CD14-positive monocyte (primary cell): ENCODE data around the gene CTDNEP1. TPM values are rescaled to one million over a fixed set of nuclear protein-coding genes. Genes with fewer than 3 reads are reported as not detected.

Experiments
- DNase-seq, 3 donors: peaks; one replicate each; pipeline ENCODE4 v3.0.0-alpha.2; 2011 to 2022
- H2AFZ ChIP-seq: 2 replicates; pipeline ENCODE4 v1.6.0; 2012; ENCODE audit warnings: mild to moderate bottlenecking, low read depth, low read length, inconsistent platforms; ENCODE audit not compliant: insufficient read depth, poor library complexity, severe bottlenecking
- H3K27ac ChIP-seq, 2 donors: 1 replicate in 1 of 2; 2 replicates in 1 of 2; pipeline ENCODE4 v1.5.1; 2012 to 2013; ENCODE audit warnings: low read length in 2 of 2, control low read depth in 1 of 2, inconsistent platforms in 1 of 2, low read depth in 1 of 2, mild to moderate bottlenecking in 1 of 2
- H3K27me3 ChIP-seq, 2 donors: one replicate each; pipeline versions ENCODE4 v1.6.0 to v1.6.1; 2011 to 2013; ENCODE audit warnings: low read length in 2 of 2; ENCODE audit not compliant: control insufficient read depth in 2 of 2, insufficient read depth in 2 of 2
- H3K36me3 ChIP-seq, 2 donors: replicated peaks in 1 of 2; 1 replicate in 1 of 2; 2 replicates in 1 of 2; pipeline versions ENCODE4 v1.5.1 to v1.6.1; 2012 to 2013; ENCODE audit warnings: low read length in 2 of 2, control low read depth in 1 of 2, inconsistent platforms in 1 of 2, mild to moderate bottlenecking in 1 of 2; ENCODE audit not compliant: insufficient read depth in 2 of 2, control insufficient read depth in 1 of 2
- H3K4me1 ChIP-seq, 2 donors: 1 replicate in 1 of 2; 2 replicates in 1 of 2; pipeline versions ENCODE4 v1.5.1 to v1.6.1; 2012 to 2013; ENCODE audit warnings: low read length in 2 of 2, control low read depth in 1 of 2, inconsistent platforms in 1 of 2, mild to moderate bottlenecking in 1 of 2, moderate library complexity in 1 of 2; ENCODE audit not compliant: insufficient read depth in 2 of 2, control insufficient read depth in 1 of 2
- H3K4me2 ChIP-seq: replicated peaks from 2 replicates; pipeline ENCODE3; 2012; ENCODE audit warnings: low read length, moderate library complexity, mild to moderate bottlenecking; ENCODE audit not compliant: poor library complexity, severe bottlenecking; ENCODE audit errors: extremely low read depth
- H3K4me3 ChIP-seq, 3 experiments: fragments of 200-600 bp in 1 of 3; sonication (generic) in 1 of 3; replicated peaks in 1 of 3; 1 replicate in 2 of 3; 2 replicates in 1 of 3; pipeline ENCODE4 v1.5.1; 2011 to 2013; ENCODE audit warnings: low read length in 3 of 3, mild to moderate bottlenecking in 3 of 3, control low read depth in 2 of 3, low read depth in 2 of 3, inconsistent platforms in 1 of 3, moderate library complexity in 1 of 3
- H3K79me2 ChIP-seq: 2 replicates; pipeline ENCODE4 v1.6.0; 2012; ENCODE audit warnings: mild to moderate bottlenecking, control low read depth, inconsistent platforms, low read length, moderate library complexity; ENCODE audit not compliant: insufficient read depth
- H3K9ac ChIP-seq: 2 replicates; pipeline ENCODE4 v1.6.0; 2017; ENCODE audit warnings: low read length, mild to moderate bottlenecking; ENCODE audit not compliant: insufficient read depth, poor library complexity, severe bottlenecking
- H3K9me3 ChIP-seq, 2 donors: replicated peaks in 1 of 2; 1 replicate in 1 of 2; 2 replicates in 1 of 2; pipeline versions ENCODE4 v1.5.1 to v1.6.1; 2012 to 2013; ENCODE audit warnings: low read length in 2 of 2, control low read depth in 1 of 2; ENCODE audit not compliant: control insufficient read depth in 1 of 2, insufficient read depth in 1 of 2
- H4K20me1 ChIP-seq: 2 replicates; pipeline ENCODE4 v1.6.0; 2012; ENCODE audit warnings: mild to moderate bottlenecking, low read length, control low read depth, moderate library complexity; ENCODE audit not compliant: insufficient read depth
- H3K27ac Mint-ChIP-seq, 7 donors: one replicate each; pipeline ENCODE4 v1.8.0; 2020; ENCODE audit warnings: mild to moderate bottlenecking in 7 of 7, mixed read lengths in 7 of 7, moderate library complexity in 6 of 7, inconsistent platforms in 2 of 7
- H3K27me3 Mint-ChIP-seq, 3 donors: one replicate each; pipeline ENCODE4 v1.8.0; 2021 to 2022; ENCODE audit warnings: low read depth in 3 of 3, mild to moderate bottlenecking in 3 of 3, mixed read lengths in 3 of 3, moderate library complexity in 3 of 3, inconsistent platforms in 1 of 3
- H3K36me3 Mint-ChIP-seq, 2 donors: one replicate each; pipeline ENCODE4 v1.8.0; 2020; ENCODE audit warnings: mixed read lengths in 2 of 2, inconsistent platforms in 1 of 2, mild to moderate bottlenecking in 1 of 2
- H3K4me1 Mint-ChIP-seq: one replicate; pipeline ENCODE4 v1.8.0; 2020; ENCODE audit warnings: mild to moderate bottlenecking, mixed read lengths
- H3K4me3 Mint-ChIP-seq, 2 donors: one replicate each; pipeline ENCODE4 v1.8.0; 2020; ENCODE audit warnings: mild to moderate bottlenecking in 2 of 2, mixed read lengths in 2 of 2, moderate library complexity in 1 of 2
- H3K9me3 Mint-ChIP-seq, 7 donors: one replicate each; pipeline ENCODE4 v1.8.0; 2020 to 2022; ENCODE audit warnings: mixed read lengths in 7 of 7, mild to moderate bottlenecking in 6 of 7, moderate library complexity in 6 of 7, inconsistent platforms in 2 of 7
- CTCF ChIP-seq: fragments of 200-600 bp; IDR thresholded peaks from one replicate; pipeline ENCODE4 v1.8.0; 2022; ENCODE audit warnings: antibody characterized with exemption, mild to moderate bottlenecking
- WGBS: methylation state at CpG from one replicate; pipeline ENCODE4 v1.1.5; 2013; ENCODE audit warnings: missing lambda C conversion rate; ENCODE audit not compliant: insufficient coverage; 5-methylcytosine and 5-hydroxymethylcytosine counted together
- intact Hi-C, 2 donors: fragments of 100-400 bp; cut with micrococcal nuclease; formaldehyde crosslinking; loops; one replicate each; pipeline versions ENCODE4 v1.15.0 to v1.15.1; 2023
- polyA minus RNA-seq: library from RNA; depleted of rRNA, polyadenylated mRNA; stranded (reverse); fragments of >200 nt; gene quantifications from 2 replicates; pipeline ENCODE4 v1.2.3, GENCODE V29; 2012
- polyA plus RNA-seq, 3 donors: library from polyadenylated mRNA; depleted of rRNA in 1 of 3; unstranded in 2 of 3; stranded (reverse) in 1 of 3; fragments of 300-500 nt in 2 of 3; fragments of >200 nt in 1 of 3; fragmentation: Illumina TruSeq in 2 of 3; gene quantifications; 1 replicate in 2 of 3; 2 replicates in 1 of 3; pipeline ENCODE4 v1.2.3, GENCODE V29; 2012 to 2021
- total RNA-seq, 12 experiments: library from RNA in 1 of 12; stranded (reverse) in 1 of 12; fragments of 120-200 nt in 1 of 12; gene quantifications; one replicate each; pipeline ENCODE4 v1.2.4 and lab custom pipeline; 2013 to 2026; ENCODE audit warnings: mixed read lengths in 6 of 12, inconsistent platforms in 1 of 12

Gene CTDNEP1
- 24.7 TPM for total RNA-seq (2013)
- 100 to 1,000 TPM in 1 of 3 donors, 10 to 100 TPM in 2; 29.5 to 198 (median 38.3) TPM for polyA plus RNA-seq
- polyA minus RNA-seq: 44.1 and 64.8 TPM in 2 replicates
- total RNA-seq (lab: John Stamatoyannopoulos, UW): 6.2 to 45.8 (median 11.6) reads per million in 11 experiments

- Histone ChIP-seq H3K9ac (peak within 1 kb of the TSS; percentile 97), H3K79me2 (peaks cover 64% of the 10 kb centered on the region), H3K4me1 (peaks cover 31 to 36% of the 10 kb centered on the region in 2 donors), H3K36me3 (peaks cover 24 to 32% of the 10 kb centered on the region in 2 donors), H3K9me3 (no peaks in the 10 kb centered on the region), H4K20me1 (peaks cover 5% of the 10 kb centered on the region), H3K27ac (peak within 1 kb of the TSS; percentile 100), H3K27me3 (no peaks in the 10 kb centered on the region), H2AFZ (peak within 1 kb of the TSS; percentile 81), H3K4me3 (peak within 1 kb of the TSS; percentile 73 to 93 (median 87)), H3K4me2 (peak within 1 kb of the TSS; percentile 86)
- DNase-seq: peak; percentile 98 to 100 (median 99)
- Mint-ChIP-seq H3K4me1 (peaks cover 34% of the 10 kb centered on the region), H3K27me3 (no peaks in the 10 kb centered on the region), H3K27ac (peak within 1 kb of the TSS; percentile 99 to 100 (median 100)), H3K9me3 (no peaks in the 10 kb centered on the region), H3K4me3 (peak within 1 kb of the TSS; percentile 90 to 95), H3K36me3 (peaks cover 28 to 39% of the 10 kb centered on the region in 2 donors)
- intact Hi-C loops: loop anchor here (1.0 to 10.0 kb wide), 6 partner anchors 9 to 313 kb away; partner anchors contain the start of genes EIF5A (in 2 of the 2), ACADVL (in 1 of the 2), DLG4 (in 1 of the 2) and GABARAP (in 1 of the 2)
- no peak for TF ChIP-seq CTCF
- 0% methylated on average over 13 of the region's 41 CpGs for WGBS
These were observed at the start of gene CTDNEP1 for GRCh38 chr17:7251661-7252175. TSS of gene CTDNEP1 (minus strand) at chr17:7251734. CDS start at chr17:7251296, 438 bp downstream.

- WGBS: 6% methylated on average over 49 of the region's 51 CpGs
- Histone ChIP-seq H3K27ac (no peak overlapping the region), H3K36me3 (no peaks in the 10 kb centered on the region), H3K27me3 (peaks cover 35 to 47% of the 10 kb centered on the region in 2 donors), H2AFZ (peak overlapping the region; percentile 52), H4K20me1 (no peaks in the 10 kb centered on the region), H3K4me3 (peak overlapping the region in 1 of 3 experiments; percentile 23), H3K4me1 (peaks cover 21 to 32% of the 10 kb centered on the region in 2 donors), H3K4me2 (peak overlapping the region; percentile 61), H3K79me2 (no peaks in the 10 kb centered on the region), H3K9me3 (peaks cover 0 to 13% of the 10 kb centered on the region in 2 donors), H3K9ac (no peak overlapping the region)
- peaks cover 58 to 81% (median 68%) of the 10 kb centered on the region in 3 donors for H3K27me3 Mint-ChIP-seq
- peaks cover 0 to 6% of the 10 kb centered on the region in 2 donors for H3K36me3 Mint-ChIP-seq
- H3K4me3 Mint-ChIP-seq: peak overlapping the region in 1 of 2 donors; percentile 89
- peak; percentile 97 for TF ChIP-seq CTCF
- peaks cover 24% of the 10 kb centered on the region for H3K4me1 Mint-ChIP-seq
- peak; percentile 71 to 86 (median 79) for DNase-seq
- H3K27ac Mint-ChIP-seq: peak overlapping the region in 2 of 7 donors; percentile 58 to 62
- peaks cover 0 to 23% (median 12%) of the 10 kb centered on the region in 7 donors for H3K9me3 Mint-ChIP-seq
- intact Hi-C loops: loop anchor here (1.0 to 5.0 kb wide), 3 partner anchors 16 to 250 kb away; no protein-coding TSS in a partner anchor
These were observed 44.8 kb upstream of the CTDNEP1 start for GRCh38 chr17:7296189-7296861.
